Effector CD4-positive, alpha-beta T cell (primary cell): ENCODE measurements around the gene PRPF31.
"Not testable (repeated sequence)": the region's sequence is repeated elsewhere in the genome, so short reads cannot be mapped to it uniquely, and the experiment has no call there.

Experiments used
- DNase-seq: peaks from one replicate; pipeline ENCODE4 v3.0.0-alpha.2; 2020

PRPF31 gene

GRCh38 chr19:54164369-54165068 is 49.0 kb downstream of the PRPF31 start:
- DNase-seq: peak; percentile 46

- DNase-seq: no peak
Measured at GRCh38 chr19:54165222-54165621, 49.7 kb downstream of the PRPF31 start.

GRCh38 chr19:54168174-54168917 is 52.8 kb downstream of the PRPF31 start:
- DNase-seq: peak; percentile 88

GRCh38 chr19:54169149-54169740 is 53.7 kb downstream of the PRPF31 start:
- DNase-seq: no peak

- not testable (repeated sequence) for DNase-seq
Measured at GRCh38 chr19:54171736-54172431, 56.3 kb downstream of the PRPF31 start.

- no peak for DNase-seq
Measured at GRCh38 chr19:54172471-54173358, 57.2 kb downstream of the PRPF31 start, which contains the start of gene TMC4. Gene TMC4, minus strand, starts transcription at chr19:54173160. Its CDS starts 43 bp downstream, at chr19:54173117.

- DNase-seq: no peak
Measured at GRCh38 chr19:54173359-54173699, 57.8 kb downstream of the PRPF31 start.

- no peak for DNase-seq
Measured at GRCh38 chr19:54173951-54174834, 58.6 kb downstream of the PRPF31 start.

- DNase-seq: no peak
Measured at GRCh38 chr19:54178581-54179261, 63.2 kb downstream of the PRPF31 start.

GRCh38 chr19:54179262-54179852 is 63.8 kb downstream of the PRPF31 start:
- DNase-seq: no peak

GRCh38 chr19:54179921-54180461 is 64.4 kb downstream of the PRPF31 start:
- no peak for DNase-seq

- DNase-seq: no peak
Measured at GRCh38 chr19:54180691-54181091, 65.1 kb downstream of the PRPF31 start.
